Measurements from ENCODE around the gene KIAA1671.
"Not testable (repeated sequence)": the region's sequence is repeated elsewhere in the genome, so short reads cannot be mapped to it uniquely, and the experiment has no call there.

Gene KIAA1671

GRCh38 chr22:24951942-24952836 is at the start of gene KIAA1671:
Gene KIAA1671, plus strand, starts transcription at chr22:24952716. Its CDS starts 75,284 bp downstream, at chr22:25028000.
- DNase-seq, result peak; percentile 87 to 90

- DNase-seq, result no peak
Observed at GRCh38 chr22:24905909-24906308, 46.6 kb upstream of the KIAA1671 start.

- DNase-seq, result not testable (repeated sequence)
Observed at GRCh38 chr22:24907101-24907500, 45.4 kb upstream of the KIAA1671 start.

- DNase-seq, result no peak
Observed at GRCh38 chr22:24920029-24920428, 32.5 kb upstream of the KIAA1671 start.

GRCh38 chr22:24925586-24926427 is 26.7 kb upstream of the KIAA1671 start:
- DNase-seq, result no peak

GRCh38 chr22:24926428-24926725 is 26.1 kb upstream of the KIAA1671 start:
- DNase-seq, result no peak

- DNase-seq, result no peak
Observed at GRCh38 chr22:24926849-24927579, 25.5 kb upstream of the KIAA1671 start.

GRCh38 chr22:24928322-24928721 is 24.2 kb upstream of the KIAA1671 start:
- no peak for DNase-seq

- DNase-seq, result no peak
Observed at GRCh38 chr22:24930678-24931077, 21.8 kb upstream of the KIAA1671 start.

GRCh38 chr22:24935771-24936483 is 16.6 kb upstream of the KIAA1671 start:
- DNase-seq, result no peak

GRCh38 chr22:24937114-24937513 is 15.4 kb upstream of the KIAA1671 start:
- no peak for DNase-seq

GRCh38 chr22:24938741-24939341 is 13.7 kb upstream of the KIAA1671 start:
- peak; percentile 7 to 29 for DNase-seq

- no peak for DNase-seq
Observed at GRCh38 chr22:24942301-24942700, 10.2 kb upstream of the KIAA1671 start.

- no peak for DNase-seq
Observed at GRCh38 chr22:24944217-24944937, 8.1 kb upstream of the KIAA1671 start.

GRCh38 chr22:24945430-24945829 is 7.1 kb upstream of the KIAA1671 start:
- DNase-seq, result no peak

GRCh38 chr22:24947383-24947782 is 5.1 kb upstream of the KIAA1671 start:
- DNase-seq, result no peak

- DNase-seq, result no peak
Observed at GRCh38 chr22:24947881-24948280, 4.6 kb upstream of the KIAA1671 start.

- DNase-seq, result no peak
Observed at GRCh38 chr22:24948356-24949202, 3.9 kb upstream of the KIAA1671 start.

- no peak for DNase-seq
Observed at GRCh38 chr22:24950272-24950902, 2.1 kb upstream of the KIAA1671 start.

GRCh38 chr22:24952837-24953383 is 394 bp downstream of the KIAA1671 start:
- DNase-seq, result peak in 1 of 2 donors; percentile 3

Measured in stimulated activated CD4-positive, alpha-beta T cell treated with anti-CD3 and anti-CD28 coated beads, Interleukin-2, amount 100 ng/mL, for 24 hours (primary cell).